Neural cell (in vitro differentiated cells): ENCODE results near the gene GNLY.

Source experiments
- CTCF ChIP-seq: fragments of 450-650 bp; IDR thresholded peaks from 2 replicates; pipeline ENCODE4 v1.5.1; 2014; ENCODE audit warnings: antibody characterized with exemption, mild to moderate bottlenecking, moderate library complexity; ENCODE audit not compliant: poor library complexity, severe bottlenecking
- EP300 ChIP-seq: fragments of 450-650 bp; conservative IDR thresholded peaks from 2 replicates; pipeline ENCODE4 v1.6.1; 2014; ENCODE audit warnings: antibody characterized with exemption, mild to moderate bottlenecking, moderate library complexity; ENCODE audit not compliant: poor library complexity, severe bottlenecking
- EZH2 ChIP-seq: fragments of 200-600, 300-800 bp; shearing (Covaris generic), sonication (generic); IDR thresholded peaks from 2 replicates; pipeline ENCODE4 v1.6.1; 2014; ENCODE audit warnings: antibody characterized with exemption, low read length, borderline replicate concordance, mild to moderate bottlenecking; ENCODE audit not compliant: insufficient read depth, poor library complexity, severe bottlenecking
- POLR2AphosphoS5 ChIP-seq: IDR thresholded peaks from 2 replicates; pipeline ENCODE4 v1.6.1; 2012
- REST ChIP-seq: IDR thresholded peaks from 2 replicates; pipeline ENCODE4 v1.6.1; 2012; ENCODE audit warnings: borderline replicate concordance
- SMC3 ChIP-seq: fragments of 450-650 bp; conservative IDR thresholded peaks from 2 replicates; pipeline ENCODE4 v1.6.1; 2014; ENCODE audit warnings: antibody characterized with exemption, mild to moderate bottlenecking, moderate library complexity; ENCODE audit not compliant: poor library complexity
- TAF1 ChIP-seq: IDR thresholded peaks from 2 replicates; pipeline ENCODE4 v1.6.1; 2012; ENCODE audit warnings: low read depth

DNA sequence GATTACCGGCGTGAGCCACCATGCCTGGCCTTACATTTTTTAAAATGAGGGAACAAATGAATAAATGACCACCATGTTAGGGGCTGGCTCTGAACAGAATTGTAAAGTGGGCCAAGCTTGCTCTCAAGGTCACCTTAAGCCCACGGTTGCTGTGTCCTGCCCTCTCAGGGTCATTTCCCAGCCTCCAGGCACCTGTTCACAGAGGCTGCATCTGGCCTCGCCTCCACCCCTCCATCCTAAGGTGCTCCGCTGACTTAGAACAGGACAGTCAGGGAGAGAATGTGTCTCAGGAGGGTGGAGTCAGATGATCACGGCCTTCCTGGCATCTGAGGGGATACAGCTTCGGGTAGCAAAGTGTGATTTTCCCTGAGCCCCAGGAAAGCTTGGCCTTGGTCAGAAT, 33.4 kb upstream of the GNLY start:
- TF ChIP-seq CTCF: no peak
- TF ChIP-seq SMC3: no peak
- TF ChIP-seq POLR2AphosphoS5: no peak
- no peak for TF ChIP-seq TAF1
- TF ChIP-seq EZH2: no peak
- no peak for TF ChIP-seq EP300
- TF ChIP-seq REST: no peak
